ENCODE data around the gene UIMC1. TPM values are rescaled to one million over a fixed set of nuclear protein-coding genes. Genes with fewer than 3 reads are reported as not detected.

Gene UIMC1
- polyA plus RNA-seq, 1 of the 3 experiments (the other 2 are of a cell fraction) = 19.9 TPM

DNA sequence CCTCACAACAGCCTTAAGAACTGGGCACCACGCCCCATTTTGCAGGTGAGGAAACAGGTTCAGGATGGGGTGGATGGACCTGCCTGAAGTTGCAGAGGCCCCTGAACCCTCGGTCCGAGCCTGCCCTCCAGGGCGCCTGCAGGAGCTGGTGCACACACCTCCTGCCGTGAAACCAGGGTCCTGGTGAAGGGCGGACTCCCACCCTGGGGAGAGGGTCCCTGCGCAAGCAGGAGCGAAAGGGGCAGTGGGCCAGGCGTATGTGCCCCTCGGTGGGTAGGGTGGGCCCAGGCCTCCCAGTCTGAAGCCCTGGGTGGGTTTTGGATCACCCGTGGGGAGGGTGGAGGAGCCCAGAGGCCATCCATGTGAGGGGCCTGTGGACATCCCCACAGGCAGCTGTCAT is 145.3 kb downstream of the UIMC1 start (continued):
- TF ChIP-seq, protein P1, sequence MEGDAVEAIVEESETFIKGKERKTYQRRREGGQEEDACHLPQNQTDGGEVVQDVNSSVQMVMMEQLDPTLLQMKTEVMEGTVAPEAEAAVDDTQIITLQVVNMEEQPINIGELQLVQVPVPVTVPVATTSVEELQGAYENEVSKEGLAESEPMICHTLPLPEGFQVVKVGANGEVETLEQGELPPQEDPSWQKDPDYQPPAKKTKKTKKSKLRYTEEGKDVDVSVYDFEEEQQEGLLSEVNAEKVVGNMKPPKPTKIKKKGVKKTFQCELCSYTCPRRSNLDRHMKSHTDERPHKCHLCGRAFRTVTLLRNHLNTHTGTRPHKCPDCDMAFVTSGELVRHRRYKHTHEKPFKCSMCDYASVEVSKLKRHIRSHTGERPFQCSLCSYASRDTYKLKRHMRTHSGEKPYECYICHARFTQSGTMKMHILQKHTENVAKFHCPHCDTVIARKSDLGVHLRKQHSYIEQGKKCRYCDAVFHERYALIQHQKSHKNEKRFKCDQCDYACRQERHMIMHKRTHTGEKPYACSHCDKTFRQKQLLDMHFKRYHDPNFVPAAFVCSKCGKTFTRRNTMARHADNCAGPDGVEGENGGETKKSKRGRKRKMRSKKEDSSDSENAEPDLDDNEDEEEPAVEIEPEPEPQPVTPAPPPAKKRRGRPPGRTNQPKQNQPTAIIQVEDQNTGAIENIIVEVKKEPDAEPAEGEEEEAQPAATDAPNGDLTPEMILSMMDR (IDR thresholded peaks at IDR 0.05) = no peak
- TF ChIP-seq YY1 (IDR thresholded peaks at IDR 0.05; ENCODE audit: low read depth) = no peak
- no peak for TF ChIP-seq GATA2 (CRISPR knock-in tag; IDR thresholded peaks at IDR 0.05)
- TF ChIP-seq TAF1 (IDR thresholded peaks at IDR 0.05; ENCODE audit: borderline replicate concordance, low read depth, low read length) = no peak
- no peak for TF ChIP-seq RAD21 (IDR thresholded peaks at IDR 0.05; ENCODE audit: low read length)
- no peak for TF ChIP-seq MXI1 (IDR thresholded peaks at IDR 0.05; ENCODE audit: low read depth, low read length)
- TF ChIP-seq GABPA (IDR thresholded peaks at IDR 0.05; ENCODE audit: low read depth) = no peak
- TF ChIP-seq, protein P2, sequence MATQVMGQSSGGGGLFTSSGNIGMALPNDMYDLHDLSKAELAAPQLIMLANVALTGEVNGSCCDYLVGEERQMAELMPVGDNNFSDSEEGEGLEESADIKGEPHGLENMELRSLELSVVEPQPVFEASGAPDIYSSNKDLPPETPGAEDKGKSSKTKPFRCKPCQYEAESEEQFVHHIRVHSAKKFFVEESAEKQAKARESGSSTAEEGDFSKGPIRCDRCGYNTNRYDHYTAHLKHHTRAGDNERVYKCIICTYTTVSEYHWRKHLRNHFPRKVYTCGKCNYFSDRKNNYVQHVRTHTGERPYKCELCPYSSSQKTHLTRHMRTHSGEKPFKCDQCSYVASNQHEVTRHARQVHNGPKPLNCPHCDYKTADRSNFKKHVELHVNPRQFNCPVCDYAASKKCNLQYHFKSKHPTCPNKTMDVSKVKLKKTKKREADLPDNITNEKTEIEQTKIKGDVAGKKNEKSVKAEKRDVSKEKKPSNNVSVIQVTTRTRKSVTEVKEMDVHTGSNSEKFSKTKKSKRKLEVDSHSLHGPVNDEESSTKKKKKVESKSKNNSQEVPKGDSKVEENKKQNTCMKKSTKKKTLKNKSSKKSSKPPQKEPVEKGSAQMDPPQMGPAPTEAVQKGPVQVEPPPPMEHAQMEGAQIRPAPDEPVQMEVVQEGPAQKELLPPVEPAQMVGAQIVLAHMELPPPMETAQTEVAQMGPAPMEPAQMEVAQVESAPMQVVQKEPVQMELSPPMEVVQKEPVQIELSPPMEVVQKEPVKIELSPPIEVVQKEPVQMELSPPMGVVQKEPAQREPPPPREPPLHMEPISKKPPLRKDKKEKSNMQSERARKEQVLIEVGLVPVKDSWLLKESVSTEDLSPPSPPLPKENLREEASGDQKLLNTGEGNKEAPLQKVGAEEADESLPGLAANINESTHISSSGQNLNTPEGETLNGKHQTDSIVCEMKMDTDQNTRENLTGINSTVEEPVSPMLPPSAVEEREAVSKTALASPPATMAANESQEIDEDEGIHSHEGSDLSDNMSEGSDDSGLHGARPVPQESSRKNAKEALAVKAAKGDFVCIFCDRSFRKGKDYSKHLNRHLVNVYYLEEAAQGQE (IDR thresholded peaks at IDR 0.05; ENCODE audit: low read depth, low read length) = no peak
- no peak for TF ChIP-seq FOXJ3 (CRISPR knock-in tag; IDR thresholded peaks at IDR 0.05)
- TF ChIP-seq EP300 (IDR thresholded peaks at IDR 0.05; ENCODE audit: borderline replicate concordance in 1 of 2, low read depth in 1 of 2, low read length in 1 of 2) = no peak

DNA sequence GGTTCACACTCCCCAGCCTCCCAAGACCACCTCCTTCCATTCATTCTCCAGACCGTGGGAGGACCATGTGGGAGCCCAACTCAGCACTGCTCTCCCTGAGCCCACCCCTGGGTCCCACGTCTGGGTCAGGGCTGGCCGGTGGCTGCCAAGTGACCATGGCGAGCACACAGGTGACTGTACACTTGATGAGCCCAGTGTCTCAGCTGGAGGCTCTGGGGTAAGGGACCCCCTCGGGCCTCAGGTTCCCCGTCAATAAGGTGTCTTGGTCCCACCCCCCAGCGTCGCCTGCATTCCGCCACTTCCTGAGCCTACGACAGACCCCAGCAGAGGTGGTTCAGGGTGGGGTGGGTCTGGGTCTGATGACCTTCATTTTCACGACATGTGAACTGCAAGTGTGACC is 146.2 kb downstream of the UIMC1 start:
- Histone ChIP-seq H3K4me1 (ENCODE audit: control insufficient read depth in 1 of 2, insufficient read depth in 2 of 2, low read depth in 1 of 2, low read length in 1 of 2) (peaks cover 0 to 24% of the 10 kb centered on the region in 2 experiments; a peak in 1 of 4 replicates), H3K36me3 (replicated peaks in 1 of 2; ENCODE audit: control insufficient read depth in 1 of 2, insufficient read depth in 2 of 2, low read length in 1 of 2) (no peaks in the 10 kb centered on the region), H3K9ac (no peak overlapping the region), H3K4me2 (no peak overlapping the region), H2AFZ (ENCODE audit: low read depth) (no peak overlapping the region), H3K4me3 (ENCODE audit: low read depth in 2 of 2, low read length in 1 of 2) (no peak overlapping the region), H3F3A (replicated peaks; ENCODE audit: insufficient read depth) (no peaks in the 10 kb centered on the region), H3K79me2 (ENCODE audit: insufficient read depth) (no peaks in the 10 kb centered on the region), H3K9me3 (no peaks in the 10 kb centered on the region), H4K20me1 (ENCODE audit: insufficient read depth) (no peaks in the 10 kb centered on the region), H3K27ac (ENCODE audit: low read depth in 2 of 2, low read length in 1 of 2) (no peak overlapping the region), H3K27me3 (ENCODE audit: insufficient read depth) (no peaks in the 10 kb centered on the region), H3K9me2 (no peaks in the 10 kb centered on the region)
- no peak for TF ChIP-seq NFIC (IDR thresholded peaks at IDR 0.05; ENCODE audit: borderline replicate concordance)
- TF ChIP-seq RXRA (IDR thresholded peaks at IDR 0.05; ENCODE audit: borderline replicate concordance, low read depth) = no peak
- TF ChIP-seq YY1 (IDR thresholded peaks at IDR 0.05; ENCODE audit: low read depth) = no peak
- TF ChIP-seq, protein P2 (IDR thresholded peaks at IDR 0.05; ENCODE audit: low read depth, low read length) = no peak
- no peak for TF ChIP-seq RFX5 (IDR thresholded peaks at IDR 0.05; ENCODE audit: low read length)
- TF ChIP-seq, protein P3, sequence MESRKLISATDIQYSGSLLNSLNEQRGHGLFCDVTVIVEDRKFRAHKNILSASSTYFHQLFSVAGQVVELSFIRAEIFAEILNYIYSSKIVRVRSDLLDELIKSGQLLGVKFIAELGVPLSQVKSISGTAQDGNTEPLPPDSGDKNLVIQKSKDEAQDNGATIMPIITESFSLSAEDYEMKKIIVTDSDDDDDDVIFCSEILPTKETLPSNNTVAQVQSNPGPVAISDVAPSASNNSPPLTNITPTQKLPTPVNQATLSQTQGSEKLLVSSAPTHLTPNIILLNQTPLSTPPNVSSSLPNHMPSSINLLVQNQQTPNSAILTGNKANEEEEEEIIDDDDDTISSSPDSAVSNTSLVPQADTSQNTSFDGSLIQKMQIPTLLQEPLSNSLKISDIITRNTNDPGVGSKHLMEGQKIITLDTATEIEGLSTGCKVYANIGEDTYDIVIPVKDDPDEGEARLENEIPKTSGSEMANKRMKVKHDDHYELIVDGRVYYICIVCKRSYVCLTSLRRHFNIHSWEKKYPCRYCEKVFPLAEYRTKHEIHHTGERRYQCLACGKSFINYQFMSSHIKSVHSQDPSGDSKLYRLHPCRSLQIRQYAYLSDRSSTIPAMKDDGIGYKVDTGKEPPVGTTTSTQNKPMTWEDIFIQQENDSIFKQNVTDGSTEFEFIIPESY (IDR thresholded peaks at IDR 0.05; ENCODE audit: borderline replicate concordance, low read depth) = no peak
- no peak for TF ChIP-seq RCOR1 (IDR thresholded peaks at IDR 0.05; ENCODE audit: low read length)
- no peak for TF ChIP-seq MEF2A (IDR thresholded peaks at IDR 0.05; ENCODE audit: borderline replicate concordance, low read depth)
- no peak for TF ChIP-seq EP300 (IDR thresholded peaks at IDR 0.05; ENCODE audit: borderline replicate concordance in 1 of 2, low read depth in 1 of 2, low read length in 1 of 2)
- no peak for TF ChIP-seq FOXM1 (IDR thresholded peaks at IDR 0.05; ENCODE audit: low read depth)
- TF ChIP-seq RAD21 (IDR thresholded peaks at IDR 0.05; ENCODE audit: low read length) = no peak
- TF ChIP-seq TAF1 (IDR thresholded peaks at IDR 0.05; ENCODE audit: borderline replicate concordance, low read depth, low read length) = no peak
- TF ChIP-seq CHD2 (IDR thresholded peaks at IDR 0.05; ENCODE audit: low read length, partially characterized antibody) = no peak
- TF ChIP-seq TCF12 (IDR thresholded peaks at IDR 0.05) = no peak
- TF ChIP-seq FOXJ3 (CRISPR knock-in tag; IDR thresholded peaks at IDR 0.05) = no peak
- TF ChIP-seq ELF1 (IDR thresholded peaks at IDR 0.05) = no peak
- ChIA-PET CTCF (interaction anchor here (1.3 to 2.2 kb wide), 2 partner anchors 14 to 200 kb away, joined by 4 to 7 read pairs; no protein-coding TSS in a partner anchor), POLR2A (no interaction called here)
- WGBS (ENCODE audit: low lambda C conversion rate) = 55% methylated on average over 7 of the region's 11 CpGs
- no peak for DNase-seq
